Calu3 (cell line): Measurements from ENCODE around the gene PBX3. TPM values are rescaled to one million over a fixed set of nuclear protein-coding genes. Genes with fewer than 3 reads are reported as not detected.

Experiments used
- BruUV-seq: library from RNA; stranded (reverse); fragments of 400-500 nt; replicated peaks from 2 replicates; lab custom pipeline; 2021; lab: Mats Ljungman, UMichigan
- CTCF ChIA-PET: fragments of 300-600 bp; sonication (Branson Sonifier 250); formaldehyde crosslinking; loops from one replicate; lab custom pipeline; 2022; ENCODE audit warnings: antibody characterized with exemption; lab: Charles Lee
- DNase-seq: peaks from one replicate; pipeline ENCODE4 v3.0.0; 2022
- H3K27ac Mint-ChIP-seq: one replicate; pipeline ENCODE4 v1.8.0; 2022; ENCODE audit warnings: mixed read lengths; ENCODE audit not compliant: unreplicated experiment
- H3K27me3 Mint-ChIP-seq: one replicate; pipeline ENCODE4 v1.8.0; 2022; ENCODE audit warnings: mixed read lengths; ENCODE audit not compliant: unreplicated experiment
- H3K36me3 Mint-ChIP-seq: one replicate; pipeline ENCODE4 v1.8.0; 2022; ENCODE audit warnings: mild to moderate bottlenecking, moderate library complexity, mixed read lengths; ENCODE audit not compliant: insufficient read depth, unreplicated experiment
- H3K4me1 Mint-ChIP-seq: one replicate; pipeline ENCODE4 v1.8.0; 2022; ENCODE audit warnings: mild to moderate bottlenecking, low read depth, mixed read lengths; ENCODE audit not compliant: unreplicated experiment
- H3K4me3 Mint-ChIP-seq: one replicate; pipeline ENCODE4 v1.8.0; 2022; ENCODE audit warnings: mild to moderate bottlenecking, low read depth, moderate library complexity, mixed read lengths; ENCODE audit not compliant: unreplicated experiment
- H3K9me3 Mint-ChIP-seq: one replicate; pipeline ENCODE4 v1.8.0; 2022; ENCODE audit warnings: low read depth, mixed read lengths; ENCODE audit not compliant: unreplicated experiment
- CTCF ChIP-seq: fragments of 200-600 bp; IDR thresholded peaks from one replicate; pipeline ENCODE4 v1.8.0; 2022; ENCODE audit warnings: antibody characterized with exemption; ENCODE audit not compliant: unreplicated experiment
- intact Hi-C: fragments of 100-400 bp; cut with micrococcal nuclease; formaldehyde crosslinking; loops from one replicate; pipeline ENCODE4 v1.10.0; 2022; ENCODE audit not compliant: unreplicated experiment
- total RNA-seq: library from RNA; stranded (reverse); gene quantifications from 2 replicates; pipeline ENCODE4 v1.2.3, GENCODE V29; 2022

Gene PBX3
- total RNA-seq, 1 experiment from 2014 or later = 8.0 TPM

DNA sequence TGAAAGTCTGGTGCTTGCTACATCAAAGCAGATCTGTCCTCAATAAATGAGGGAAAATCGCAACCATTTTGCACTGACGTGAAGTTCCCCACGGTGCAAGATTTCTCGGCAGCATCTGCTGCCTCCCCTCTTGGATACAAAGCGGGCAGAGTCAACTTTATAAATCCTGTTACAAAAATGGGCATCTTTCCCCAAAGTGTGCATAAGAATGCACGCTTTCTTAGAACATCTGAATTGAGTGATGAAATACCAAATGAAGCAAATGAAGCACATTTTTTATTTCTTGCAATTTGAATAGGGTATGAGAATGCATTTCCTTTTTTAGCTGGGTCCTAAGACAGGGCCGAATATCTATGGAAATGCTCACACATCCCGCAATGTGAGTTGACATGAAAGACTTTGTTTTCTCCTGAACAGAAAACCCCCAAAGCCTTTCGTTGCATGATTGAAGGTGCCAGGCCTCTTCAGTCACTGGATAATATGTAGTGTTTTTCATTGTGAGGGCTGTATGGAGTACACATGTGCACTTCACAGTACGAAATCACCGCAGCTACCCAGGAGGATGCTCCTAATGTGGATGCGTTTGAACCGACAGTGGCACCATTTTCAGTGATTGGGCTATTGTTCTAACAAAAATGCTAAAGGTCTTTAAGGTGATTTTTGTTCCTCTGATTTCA is 20.6 kb upstream of the PBX3 start:
- H3K4me3 Mint-ChIP-seq = no peak overlapping the region
- CTCF ChIA-PET = interaction anchor here (0.6 kb wide), 1 partner anchor 950 kb away, joined by 3 read pairs; no protein-coding TSS in a partner anchor
- no peaks in the 10 kb centered on the region for H3K9me3 Mint-ChIP-seq
- intact Hi-C loops = no loop called here
- TF ChIP-seq CTCF = no peak
- H3K36me3 Mint-ChIP-seq = no peaks in the 10 kb centered on the region
- DNase-seq = no peak
- no peak overlapping the region for H3K27ac Mint-ChIP-seq
- peaks cover 30% of the 10 kb centered on the region for H3K27me3 Mint-ChIP-seq
- no peaks in the 10 kb centered on the region for H3K4me1 Mint-ChIP-seq
- no TSS peak for BruUV-seq

DNA sequence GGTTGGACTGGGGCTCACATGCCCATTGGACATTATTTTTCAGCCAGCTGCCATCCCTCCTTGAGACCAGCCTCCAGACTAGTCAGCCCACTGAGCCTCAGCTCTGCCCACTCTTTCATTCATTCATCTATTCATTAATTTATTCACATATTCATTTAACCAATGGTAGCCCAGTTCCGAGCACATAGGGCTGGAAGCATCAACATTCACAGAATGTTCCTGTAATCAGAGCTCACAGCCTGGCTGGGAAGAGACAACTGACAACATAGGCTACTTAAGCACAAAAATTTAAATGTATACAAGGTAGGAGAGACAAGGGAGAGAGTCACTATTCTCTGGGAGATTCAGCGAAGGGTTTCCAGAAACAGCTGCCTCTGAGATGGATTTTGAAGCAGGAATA is 17.0 kb upstream of the PBX3 start:
- no TSS peak for BruUV-seq
- H3K4me1 Mint-ChIP-seq = no peaks in the 10 kb centered on the region
- no peak for DNase-seq
- no peaks in the 10 kb centered on the region for H3K9me3 Mint-ChIP-seq
- no peak for TF ChIP-seq CTCF
- H3K27ac Mint-ChIP-seq = no peak overlapping the region
- CTCF ChIA-PET = no interaction called here
- H3K36me3 Mint-ChIP-seq = no peaks in the 10 kb centered on the region
- H3K27me3 Mint-ChIP-seq = peaks cover 35% of the 10 kb centered on the region
- intact Hi-C loops = no loop called here
- no peak overlapping the region for H3K4me3 Mint-ChIP-seq

- intact Hi-C loops = no loop called here
- Mint-ChIP-seq H3K27ac (no peak overlapping the region), H3K27me3 (peaks cover 35% of the 10 kb centered on the region), H3K36me3 (no peaks in the 10 kb centered on the region), H3K9me3 (no peaks in the 10 kb centered on the region), H3K4me3 (no peak overlapping the region), H3K4me1 (no peaks in the 10 kb centered on the region)
- TF ChIP-seq CTCF = no peak
- CTCF ChIA-PET = no interaction called here
- DNase-seq = no peak
- no TSS peak for BruUV-seq
Observed at GRCh38 chr9:125732562-125732961, 14.6 kb upstream of the PBX3 start.

DNA sequence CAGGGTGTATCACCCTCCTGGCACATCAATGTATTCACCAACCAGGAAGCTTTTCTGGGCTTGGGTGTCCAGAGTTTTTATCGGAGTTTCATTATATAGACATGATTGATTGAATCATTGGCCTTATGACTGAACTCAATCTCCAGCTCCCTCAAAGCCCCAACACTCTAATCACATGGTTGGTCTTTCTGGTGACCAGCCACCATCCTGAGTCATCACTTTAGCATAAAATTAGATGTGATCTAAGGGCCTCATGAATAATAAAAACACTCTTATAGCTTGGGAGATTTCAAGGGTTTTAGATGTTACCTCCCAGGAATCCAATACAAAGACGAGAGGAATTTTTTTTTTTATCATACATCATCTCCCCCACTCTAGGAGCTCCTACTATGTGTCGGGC is 7.7 kb upstream of the PBX3 start:
- H3K27me3 Mint-ChIP-seq = no peaks in the 10 kb centered on the region
- DNase-seq = no peak
- no peaks in the 10 kb centered on the region for H3K4me1 Mint-ChIP-seq
- H3K4me3 Mint-ChIP-seq = no peak overlapping the region
- no TSS peak for BruUV-seq
- H3K27ac Mint-ChIP-seq = no peak overlapping the region
- no peaks in the 10 kb centered on the region for H3K9me3 Mint-ChIP-seq
- CTCF ChIA-PET = no interaction called here
- TF ChIP-seq CTCF = no peak
- no peaks in the 10 kb centered on the region for H3K36me3 Mint-ChIP-seq
- intact Hi-C loops = no loop called here
